GM23338 (cell line): ENCODE results near the gene HPS5. TPM values are rescaled to one million over a fixed set of nuclear protein-coding genes. Genes with fewer than 3 reads are reported as not detected.

ENCODE experiments used
- ATAC-seq: fragments of 200-7000 bp; cut with Tn5 transposase; 3 replicates; pipeline ENCODE4 v1.9.1; 2020
- DNase-seq: peaks from one replicate; pipeline ENCODE4 v3.0.0-alpha.2; 2015; ENCODE audit warnings: low spot score
- H2AFZ ChIP-seq: fragments of 200-600 bp; sonication (generic); 2 replicates; pipeline ENCODE4 v1.8.0; 2016; ENCODE audit warnings: antibody characterized with exemption, mild to moderate bottlenecking, moderate library complexity
- H3F3A ChIP-seq: fragments of 200-600 bp; sonication (generic); replicated peaks from 2 replicates; pipeline ENCODE4 v1.8.0; 2017; ENCODE audit warnings: antibody characterized with exemption, mixed run types, low read depth
- H3K27ac ChIP-seq: fragments of 200-600 bp; sonication (generic); 2 replicates; pipeline ENCODE4 v1.6.1; 2016; ENCODE audit warnings: low read depth
- H3K27me3 ChIP-seq: fragments of 200-600 bp; sonication (generic); 2 replicates; pipeline ENCODE4 v1.8.0; 2016; ENCODE audit warnings: mild to moderate bottlenecking, mixed run types, moderate library complexity; ENCODE audit not compliant: insufficient read depth
- H3K36me3 ChIP-seq: fragments of 200-600 bp; sonication (generic); 2 replicates; pipeline ENCODE4 v1.8.0; 2016; ENCODE audit warnings: mild to moderate bottlenecking; ENCODE audit not compliant: insufficient read depth
- H3K4me1 ChIP-seq: fragments of 200-600 bp; sonication (generic); 2 replicates; pipeline ENCODE4 v1.8.0; 2016; ENCODE audit warnings: mild to moderate bottlenecking, moderate library complexity; ENCODE audit not compliant: insufficient read depth
- H3K4me2 ChIP-seq: fragments of 200-600 bp; sonication (generic); 2 replicates; pipeline ENCODE4 v1.7.1; 2017; ENCODE audit warnings: mixed run types
- H3K4me3 ChIP-seq: fragments of 200-600 bp; sonication (generic); 2 replicates; pipeline ENCODE4 v1.6.1; 2016; ENCODE audit warnings: mixed run types
- H3K79me2 ChIP-seq: fragments of 200-600 bp; sonication (generic); replicated peaks from 2 replicates; pipeline ENCODE4 v1.8.0; 2017; ENCODE audit warnings: mild to moderate bottlenecking; ENCODE audit not compliant: insufficient read depth
- H3K9me2 ChIP-seq: fragments of 200-600 bp; sonication (generic); 2 replicates; pipeline ENCODE4 v1.8.0; 2017; ENCODE audit not compliant: insufficient read depth
- H4K20me1 ChIP-seq: fragments of 200-600 bp; sonication (generic); replicated peaks from 2 replicates; pipeline ENCODE4 v1.8.0; 2017; ENCODE audit warnings: mild to moderate bottlenecking; ENCODE audit not compliant: insufficient read depth
- H3K27ac Mint-ChIP-seq: 2 replicates; pipeline ENCODE4 v1.8.0; 2020; ENCODE audit warnings: inconsistent platforms, mild to moderate bottlenecking, moderate library complexity, mixed read lengths
- H3K27me3 Mint-ChIP-seq: 3 replicates; pipeline ENCODE4 v1.8.0; 2022; ENCODE audit warnings: low read depth, mild to moderate bottlenecking, moderate library complexity, mixed read lengths, inconsistent platforms; ENCODE audit not compliant: insufficient read depth, poor library complexity
- H3K36me3 Mint-ChIP-seq: 3 replicates; pipeline ENCODE4 v1.8.0; 2021; ENCODE audit warnings: low read depth, mild to moderate bottlenecking, inconsistent platforms, moderate library complexity, mixed read lengths
- H3K4me1 Mint-ChIP-seq: 3 replicates; pipeline ENCODE4 v1.8.0; 2020; ENCODE audit warnings: mild to moderate bottlenecking, inconsistent platforms, mixed read lengths
- H3K4me3 Mint-ChIP-seq: 3 replicates; pipeline ENCODE4 v1.8.0; 2021; ENCODE audit warnings: moderate library complexity, mild to moderate bottlenecking, inconsistent platforms, mixed read lengths
- H3K9me3 Mint-ChIP-seq: 3 replicates; pipeline ENCODE4 v1.8.0; 2020; ENCODE audit warnings: moderate library complexity, mild to moderate bottlenecking, inconsistent platforms, mixed read lengths
- EZH2phosphoT487 ChIP-seq: fragments of 200-600 bp; sonication (generic); IDR thresholded peaks from one replicate; pipeline ENCODE4 v1.8.1; 2018; ENCODE audit warnings: antibody characterized with exemption; ENCODE audit not compliant: unreplicated experiment
- JUNB ChIP-seq: IDR thresholded peaks from one replicate; pipeline ENCODE4 v1.6.1; 2016; ENCODE audit warnings: antibody characterized with exemption; ENCODE audit not compliant: unreplicated experiment
- POLR2AphosphoS5 ChIP-seq: IDR thresholded peaks from 2 replicates; pipeline ENCODE4 v1.6.1; 2016; ENCODE audit warnings: antibody characterized with exemption, low read depth
- STAT1 ChIP-seq: IDR thresholded peaks from one replicate; pipeline ENCODE4 v1.6.1; 2016; ENCODE audit warnings: antibody characterized with exemption; ENCODE audit not compliant: unreplicated experiment
- ZNF114 ChIP-seq: fragments of 250-450 bp; sonication (Bioruptor Pico); IDR thresholded peaks from 2 replicates; pipeline ENCODE4 v1.5.0; 2020; ENCODE audit warnings: mild to moderate bottlenecking, moderate library complexity
- polyA plus RNA-seq: library from polyadenylated mRNA; unstranded; fragments of >200 nt; fragmentation: Nextera tagmentation; extraction: Ambion mirVana; gene quantifications from 2 replicates; pipeline ENCODE4 v1.2.1, GENCODE V29; 2016
- total RNA-seq: library from RNA; depleted of rRNA; stranded (reverse); fragments of >200 nt; shearing (Covaris generic); gene quantifications from 2 replicates; pipeline ENCODE4 v1.2.3, GENCODE V29; 2014
- TF ChIP-seq, protein P1 (sequence below): IDR thresholded peaks from 2 replicates; pipeline ENCODE4 v1.6.1; 2016; ENCODE audit warnings: antibody characterized with exemption
- TF ChIP-seq, protein P2 (sequence below), 2 experiments: fragments of 200-600 bp in 1 of 2; sonication (generic) in 1 of 2; conservative IDR thresholded peaks; 2 replicates each; pipeline versions ENCODE4 v1.5.1 to v1.6.1; 2016 to 2017; ENCODE audit warnings: antibody characterized with exemption in 2 of 2, low read depth in 2 of 2, mild to moderate bottlenecking in 2 of 2, moderate library complexity in 1 of 2
- TF ChIP-seq, protein P3 (sequence below): IDR thresholded peaks from one replicate; pipeline ENCODE4 v1.6.1; 2018; ENCODE audit warnings: antibody characterized with exemption; ENCODE audit not compliant: unreplicated experiment
- TF ChIP-seq, protein P4 (sequence below): fragments of 250-450 bp; sonication (Bioruptor Pico); IDR thresholded peaks from 2 replicates; pipeline ENCODE4 v1.5.0; 2020; ENCODE audit warnings: mild to moderate bottlenecking, moderate library complexity

HPS5 gene
- total and polyA plus RNA-seq, 2 experiments from 2014 or later, result 11.5 to 18.6 TPM

DNA sequence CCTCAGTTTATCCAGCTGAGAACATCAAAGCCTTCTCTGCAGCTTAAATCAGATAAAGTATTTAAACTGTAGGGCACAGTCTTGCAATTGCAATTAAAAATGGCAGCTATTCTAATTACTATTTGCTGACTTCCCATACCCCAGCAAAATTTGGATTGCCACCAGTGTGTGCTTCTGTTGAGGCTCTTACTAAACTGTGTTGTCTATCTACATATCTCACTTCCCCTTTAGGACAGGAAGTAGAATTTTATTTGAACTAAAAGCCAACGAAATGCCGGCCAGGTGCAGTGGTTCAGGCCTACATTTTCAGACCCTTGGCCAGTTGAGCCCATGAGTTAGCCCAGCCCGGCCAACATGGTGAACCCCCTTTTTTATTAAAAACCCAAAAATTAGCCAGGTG is 92.4 kb downstream of the HPS5 start:
- H3K27ac ChIP-seq, result no peak overlapping the region
- H3K4me1 Mint-ChIP-seq, result no peaks in the 10 kb centered on the region
- ATAC-seq (no peak), DNase-seq (no peak)
- H3K27ac Mint-ChIP-seq, result no peak overlapping the region
- no peaks in the 10 kb centered on the region for H3F3A ChIP-seq
- TF ChIP-seq STAT1 (no peak), ZNF114 (CRISPR knock-in tag) (no peak), POLR2AphosphoS5 (no peak), EZH2phosphoT487 (no peak), JUNB (no peak)
- TF ChIP-seq, protein P1, sequence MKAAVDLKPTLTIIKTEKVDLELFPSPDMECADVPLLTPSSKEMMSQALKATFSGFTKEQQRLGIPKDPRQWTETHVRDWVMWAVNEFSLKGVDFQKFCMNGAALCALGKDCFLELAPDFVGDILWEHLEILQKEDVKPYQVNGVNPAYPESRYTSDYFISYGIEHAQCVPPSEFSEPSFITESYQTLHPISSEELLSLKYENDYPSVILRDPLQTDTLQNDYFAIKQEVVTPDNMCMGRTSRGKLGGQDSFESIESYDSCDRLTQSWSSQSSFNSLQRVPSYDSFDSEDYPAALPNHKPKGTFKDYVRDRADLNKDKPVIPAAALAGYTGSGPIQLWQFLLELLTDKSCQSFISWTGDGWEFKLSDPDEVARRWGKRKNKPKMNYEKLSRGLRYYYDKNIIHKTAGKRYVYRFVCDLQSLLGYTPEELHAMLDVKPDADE, result no peak
- TF ChIP-seq, protein P2, sequence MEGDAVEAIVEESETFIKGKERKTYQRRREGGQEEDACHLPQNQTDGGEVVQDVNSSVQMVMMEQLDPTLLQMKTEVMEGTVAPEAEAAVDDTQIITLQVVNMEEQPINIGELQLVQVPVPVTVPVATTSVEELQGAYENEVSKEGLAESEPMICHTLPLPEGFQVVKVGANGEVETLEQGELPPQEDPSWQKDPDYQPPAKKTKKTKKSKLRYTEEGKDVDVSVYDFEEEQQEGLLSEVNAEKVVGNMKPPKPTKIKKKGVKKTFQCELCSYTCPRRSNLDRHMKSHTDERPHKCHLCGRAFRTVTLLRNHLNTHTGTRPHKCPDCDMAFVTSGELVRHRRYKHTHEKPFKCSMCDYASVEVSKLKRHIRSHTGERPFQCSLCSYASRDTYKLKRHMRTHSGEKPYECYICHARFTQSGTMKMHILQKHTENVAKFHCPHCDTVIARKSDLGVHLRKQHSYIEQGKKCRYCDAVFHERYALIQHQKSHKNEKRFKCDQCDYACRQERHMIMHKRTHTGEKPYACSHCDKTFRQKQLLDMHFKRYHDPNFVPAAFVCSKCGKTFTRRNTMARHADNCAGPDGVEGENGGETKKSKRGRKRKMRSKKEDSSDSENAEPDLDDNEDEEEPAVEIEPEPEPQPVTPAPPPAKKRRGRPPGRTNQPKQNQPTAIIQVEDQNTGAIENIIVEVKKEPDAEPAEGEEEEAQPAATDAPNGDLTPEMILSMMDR (conservative IDR thresholded peaks at IDR 0.05; ENCODE audit: low read depth in 2 of 2), result no peak
- TF ChIP-seq, protein P3, sequence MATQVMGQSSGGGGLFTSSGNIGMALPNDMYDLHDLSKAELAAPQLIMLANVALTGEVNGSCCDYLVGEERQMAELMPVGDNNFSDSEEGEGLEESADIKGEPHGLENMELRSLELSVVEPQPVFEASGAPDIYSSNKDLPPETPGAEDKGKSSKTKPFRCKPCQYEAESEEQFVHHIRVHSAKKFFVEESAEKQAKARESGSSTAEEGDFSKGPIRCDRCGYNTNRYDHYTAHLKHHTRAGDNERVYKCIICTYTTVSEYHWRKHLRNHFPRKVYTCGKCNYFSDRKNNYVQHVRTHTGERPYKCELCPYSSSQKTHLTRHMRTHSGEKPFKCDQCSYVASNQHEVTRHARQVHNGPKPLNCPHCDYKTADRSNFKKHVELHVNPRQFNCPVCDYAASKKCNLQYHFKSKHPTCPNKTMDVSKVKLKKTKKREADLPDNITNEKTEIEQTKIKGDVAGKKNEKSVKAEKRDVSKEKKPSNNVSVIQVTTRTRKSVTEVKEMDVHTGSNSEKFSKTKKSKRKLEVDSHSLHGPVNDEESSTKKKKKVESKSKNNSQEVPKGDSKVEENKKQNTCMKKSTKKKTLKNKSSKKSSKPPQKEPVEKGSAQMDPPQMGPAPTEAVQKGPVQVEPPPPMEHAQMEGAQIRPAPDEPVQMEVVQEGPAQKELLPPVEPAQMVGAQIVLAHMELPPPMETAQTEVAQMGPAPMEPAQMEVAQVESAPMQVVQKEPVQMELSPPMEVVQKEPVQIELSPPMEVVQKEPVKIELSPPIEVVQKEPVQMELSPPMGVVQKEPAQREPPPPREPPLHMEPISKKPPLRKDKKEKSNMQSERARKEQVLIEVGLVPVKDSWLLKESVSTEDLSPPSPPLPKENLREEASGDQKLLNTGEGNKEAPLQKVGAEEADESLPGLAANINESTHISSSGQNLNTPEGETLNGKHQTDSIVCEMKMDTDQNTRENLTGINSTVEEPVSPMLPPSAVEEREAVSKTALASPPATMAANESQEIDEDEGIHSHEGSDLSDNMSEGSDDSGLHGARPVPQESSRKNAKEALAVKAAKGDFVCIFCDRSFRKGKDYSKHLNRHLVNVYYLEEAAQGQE, result no peak
- TF ChIP-seq, protein P4, sequence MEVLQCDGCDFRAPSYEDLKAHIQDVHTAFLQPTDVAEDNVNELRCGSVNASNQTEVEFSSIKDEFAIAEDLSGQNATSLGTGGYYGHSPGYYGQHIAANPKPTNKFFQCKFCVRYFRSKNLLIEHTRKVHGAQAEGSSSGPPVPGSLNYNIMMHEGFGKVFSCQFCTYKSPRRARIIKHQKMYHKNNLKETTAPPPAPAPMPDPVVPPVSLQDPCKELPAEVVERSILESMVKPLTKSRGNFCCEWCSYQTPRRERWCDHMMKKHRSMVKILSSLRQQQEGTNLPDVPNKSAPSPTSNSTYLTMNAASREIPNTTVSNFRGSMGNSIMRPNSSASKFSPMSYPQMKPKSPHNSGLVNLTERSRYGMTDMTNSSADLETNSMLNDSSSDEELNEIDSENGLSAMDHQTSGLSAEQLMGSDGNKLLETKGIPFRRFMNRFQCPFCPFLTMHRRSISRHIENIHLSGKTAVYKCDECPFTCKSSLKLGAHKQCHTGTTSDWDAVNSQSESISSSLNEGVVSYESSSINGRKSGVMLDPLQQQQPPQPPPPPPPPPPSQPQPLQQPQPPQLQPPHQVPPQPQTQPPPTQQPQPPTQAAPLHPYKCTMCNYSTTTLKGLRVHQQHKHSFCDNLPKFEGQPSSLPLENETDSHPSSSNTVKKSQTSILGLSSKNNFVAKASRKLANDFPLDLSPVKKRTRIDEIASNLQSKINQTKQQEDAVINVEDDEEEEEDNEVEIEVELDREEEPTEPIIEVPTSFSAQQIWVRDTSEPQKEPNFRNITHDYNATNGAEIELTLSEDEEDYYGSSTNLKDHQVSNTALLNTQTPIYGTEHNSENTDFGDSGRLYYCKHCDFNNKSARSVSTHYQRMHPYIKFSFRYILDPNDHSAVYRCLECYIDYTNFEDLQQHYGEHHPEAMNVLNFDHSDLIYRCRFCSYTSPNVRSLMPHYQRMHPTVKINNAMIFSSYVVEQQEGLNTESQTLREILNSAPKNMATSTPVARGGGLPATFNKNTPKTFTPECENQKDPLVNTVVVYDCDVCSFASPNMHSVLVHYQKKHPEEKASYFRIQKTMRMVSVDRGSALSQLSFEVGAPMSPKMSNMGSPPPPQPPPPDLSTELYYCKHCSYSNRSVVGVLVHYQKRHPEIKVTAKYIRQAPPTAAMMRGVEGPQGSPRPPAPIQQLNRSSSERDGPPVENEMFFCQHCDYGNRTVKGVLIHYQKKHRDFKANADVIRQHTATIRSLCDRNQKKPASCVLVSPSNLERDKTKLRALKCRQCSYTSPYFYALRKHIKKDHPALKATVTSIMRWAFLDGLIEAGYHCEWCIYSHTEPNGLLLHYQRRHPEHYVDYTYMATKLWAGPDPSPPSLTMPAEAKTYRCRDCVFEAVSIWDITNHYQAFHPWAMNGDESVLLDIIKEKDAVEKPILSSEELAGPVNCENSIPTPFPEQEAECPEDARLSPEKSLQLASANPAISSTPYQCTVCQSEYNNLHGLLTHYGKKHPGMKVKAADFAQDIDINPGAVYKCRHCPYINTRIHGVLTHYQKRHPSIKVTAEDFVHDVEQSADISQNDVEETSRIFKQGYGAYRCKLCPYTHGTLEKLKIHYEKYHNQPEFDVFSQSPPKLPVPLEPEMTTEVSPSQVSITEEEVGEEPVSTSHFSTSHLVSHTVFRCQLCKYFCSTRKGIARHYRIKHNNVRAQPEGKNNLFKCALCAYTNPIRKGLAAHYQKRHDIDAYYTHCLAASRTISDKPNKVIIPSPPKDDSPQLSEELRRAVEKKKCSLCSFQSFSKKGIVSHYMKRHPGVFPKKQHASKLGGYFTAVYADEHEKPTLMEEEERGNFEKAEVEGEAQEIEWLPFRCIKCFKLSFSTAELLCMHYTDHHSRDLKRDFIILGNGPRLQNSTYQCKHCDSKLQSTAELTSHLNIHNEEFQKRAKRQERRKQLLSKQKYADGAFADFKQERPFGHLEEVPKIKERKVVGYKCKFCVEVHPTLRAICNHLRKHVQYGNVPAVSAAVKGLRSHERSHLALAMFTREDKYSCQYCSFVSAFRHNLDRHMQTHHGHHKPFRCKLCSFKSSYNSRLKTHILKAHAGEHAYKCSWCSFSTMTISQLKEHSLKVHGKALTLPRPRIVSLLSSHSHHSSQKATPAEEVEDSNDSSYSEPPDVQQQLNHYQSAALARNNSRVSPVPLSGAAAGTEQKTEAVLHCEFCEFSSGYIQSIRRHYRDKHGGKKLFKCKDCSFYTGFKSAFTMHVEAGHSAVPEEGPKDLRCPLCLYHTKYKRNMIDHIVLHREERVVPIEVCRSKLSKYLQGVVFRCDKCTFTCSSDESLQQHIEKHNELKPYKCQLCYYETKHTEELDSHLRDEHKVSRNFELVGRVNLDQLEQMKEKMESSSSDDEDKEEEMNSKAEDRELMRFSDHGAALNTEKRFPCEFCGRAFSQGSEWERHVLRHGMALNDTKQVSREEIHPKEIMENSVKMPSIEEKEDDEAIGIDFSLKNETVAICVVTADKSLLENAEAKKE, result no peak
- no peak overlapping the region for H3K4me3 ChIP-seq
- no peaks in the 10 kb centered on the region for H4K20me1 ChIP-seq
- H3K4me3 Mint-ChIP-seq, result no peak overlapping the region
- H3K9me2 ChIP-seq, result no peaks in the 10 kb centered on the region
- H3K36me3 Mint-ChIP-seq, result no peaks in the 10 kb centered on the region
- no peak overlapping the region for H3K4me2 ChIP-seq
- H3K79me2 ChIP-seq, result no peaks in the 10 kb centered on the region
- no peaks in the 10 kb centered on the region for H3K27me3 ChIP-seq
- no peaks in the 10 kb centered on the region for H3K36me3 ChIP-seq
- no peak overlapping the region for H2AFZ ChIP-seq
- H3K4me1 ChIP-seq, result no peaks in the 10 kb centered on the region
- H3K27me3 Mint-ChIP-seq, result peaks cover 6% of the 10 kb centered on the region
- no peaks in the 10 kb centered on the region for H3K9me3 Mint-ChIP-seq
